Head of caudate nucleus (tissue), 42 donors: ENCODE measurements around the gene CLTB.

Experiments used
- DNase-seq, 42 donors: peaks; one replicate each; pipeline versions ENCODE4 v3.0.0 to v3.0.0-alpha.2; 2020 to 2021; ENCODE audit warnings: mixed read lengths in 7 of 42
- intact Hi-C: fragments of 100-400 bp; cut with DNase I; formaldehyde crosslinking; loops from one replicate; pipeline ENCODE4 v1.15.0; 2022

Gene CLTB

GRCh38 chr5:176432707-176433106 lies 16.4 kb upstream of the CLTB start:
- DNase-seq, result no peak
- intact Hi-C loops, result no loop called here

GRCh38 chr5:176429972-176430371 lies 13.6 kb upstream of the CLTB start:
- DNase-seq, result no peak
- intact Hi-C loops, result no loop called here

DNA sequence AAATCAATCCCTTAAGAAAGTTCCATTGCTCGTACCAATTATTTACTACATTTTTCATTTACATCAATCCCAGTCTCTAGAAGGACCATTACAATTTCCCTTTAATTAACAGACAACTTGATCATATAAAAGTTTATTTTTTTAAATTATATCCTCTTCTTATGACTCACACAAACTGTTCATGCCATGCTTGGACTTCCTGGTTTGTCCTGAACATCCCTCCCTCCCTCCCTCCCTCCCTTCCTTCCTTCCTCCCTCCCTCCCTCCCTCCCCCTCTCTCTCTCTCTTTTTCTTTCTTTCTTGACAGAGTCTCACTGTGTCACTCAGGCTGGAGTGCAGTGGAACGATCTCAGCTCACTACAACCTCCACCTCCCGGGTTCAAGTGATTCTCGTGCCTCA lies 11.6 kb upstream of the CLTB start:
- DNase-seq, result no peak
- intact Hi-C loops, result no loop called here

DNA sequence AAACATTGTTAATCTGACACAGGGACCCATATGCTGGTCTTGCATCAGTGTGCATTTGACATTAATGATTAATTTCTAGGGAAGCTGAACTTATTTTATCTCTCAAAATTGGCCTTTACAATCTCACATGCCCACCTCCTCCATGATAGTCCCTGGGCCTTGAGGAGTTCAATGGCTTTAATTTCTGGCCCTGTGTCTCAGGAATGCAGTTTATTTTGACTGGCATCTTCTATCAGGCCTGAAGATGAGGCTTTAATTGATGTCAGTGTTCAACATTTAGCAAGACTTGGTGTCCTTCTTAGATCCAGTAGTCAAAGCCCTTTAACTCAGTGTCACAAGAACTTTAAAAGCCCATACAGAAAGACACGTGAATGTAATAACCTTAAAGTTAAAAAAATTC lies 10.5 kb upstream of the CLTB start:
- DNase-seq, result no peak

GRCh38 chr5:176425791-176426190 lies 9.5 kb upstream of the CLTB start:
- DNase-seq, result no peak
- intact Hi-C loops, result no loop called here

More for the DNA sequence above, 10.5 kb upstream of the CLTB start:
- intact Hi-C loops, result no loop called here

GRCh38 chr5:176425138-176425537 lies 8.8 kb upstream of the CLTB start:
- DNase-seq, result no peak
- intact Hi-C loops, result no loop called here

- DNase-seq, result no peak
Observed at GRCh38 chr5:176424181-176424580, 7.8 kb upstream of the CLTB start.

DNA sequence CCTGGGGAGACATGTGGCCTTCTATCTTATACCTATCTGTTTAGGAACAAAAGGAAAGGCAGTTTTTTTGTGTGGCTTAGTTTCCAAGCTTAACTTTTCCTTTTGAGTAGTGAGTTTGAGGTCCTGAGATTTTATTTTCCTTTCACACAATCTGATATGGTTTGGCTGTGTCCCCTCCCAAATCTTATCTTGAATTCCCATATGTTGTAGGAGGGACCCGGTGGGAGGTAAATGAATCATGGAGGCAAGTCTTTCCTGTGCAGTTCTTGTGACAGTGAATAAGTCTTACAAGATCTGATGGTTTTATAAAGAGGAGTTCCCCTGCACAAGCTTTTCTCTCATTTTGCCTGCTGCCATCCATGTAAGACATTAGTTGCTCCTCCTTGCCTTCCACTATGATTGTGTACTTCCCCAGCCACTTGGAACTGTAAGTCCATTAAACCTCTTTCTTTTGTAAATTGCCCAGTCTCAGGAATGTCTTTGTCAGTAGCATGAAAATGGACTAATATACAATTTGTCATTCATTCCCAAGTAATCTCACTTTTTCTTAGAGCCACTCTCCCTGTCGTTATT lies 4.7 kb upstream of the CLTB start:
- DNase-seq, result no peak
- intact Hi-C loops, result no loop called here

More at GRCh38 chr5:176424181-176424580, 7.8 kb upstream of the CLTB start:
- intact Hi-C loops, result no loop called here

GRCh38 chr5:176420086-176420485 lies 3.7 kb upstream of the CLTB start:
- intact Hi-C loops, result no loop called here
- no peak for DNase-seq

- intact Hi-C loops, result loop anchor here (10.0 kb wide), 1 partner anchor 117 kb away; the partner anchor contains the start of gene RNF44
- no peak for DNase-seq
Observed at GRCh38 chr5:176418251-176418650, 1.9 kb upstream of the CLTB start.

DNA sequence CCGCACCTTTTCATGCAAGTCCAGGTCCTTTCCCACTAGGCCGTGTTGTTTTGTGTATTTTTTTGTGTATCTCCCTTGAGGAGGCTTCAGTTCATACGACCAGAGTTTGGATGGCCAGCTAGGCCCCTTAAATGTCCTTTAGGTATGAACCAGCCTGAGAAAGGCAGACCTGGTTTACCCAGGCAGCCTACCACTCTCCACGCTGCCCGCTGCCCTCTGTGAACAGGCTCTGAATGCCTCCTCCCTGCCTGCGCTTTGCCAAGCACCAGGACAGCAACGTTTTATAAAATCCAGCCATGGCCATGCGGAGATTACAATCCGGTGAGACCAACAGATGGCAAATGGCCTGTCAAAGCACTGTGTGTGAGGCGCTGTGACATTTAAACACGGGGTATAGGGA lies 626 bp upstream of the CLTB start:
- intact Hi-C loops, result loop anchor here (10.0 kb wide), 1 partner anchor 118 kb away; the partner anchor contains the start of gene RNF44
- peak in 1 of 42 donors; percentile 26 for DNase-seq

DNA sequence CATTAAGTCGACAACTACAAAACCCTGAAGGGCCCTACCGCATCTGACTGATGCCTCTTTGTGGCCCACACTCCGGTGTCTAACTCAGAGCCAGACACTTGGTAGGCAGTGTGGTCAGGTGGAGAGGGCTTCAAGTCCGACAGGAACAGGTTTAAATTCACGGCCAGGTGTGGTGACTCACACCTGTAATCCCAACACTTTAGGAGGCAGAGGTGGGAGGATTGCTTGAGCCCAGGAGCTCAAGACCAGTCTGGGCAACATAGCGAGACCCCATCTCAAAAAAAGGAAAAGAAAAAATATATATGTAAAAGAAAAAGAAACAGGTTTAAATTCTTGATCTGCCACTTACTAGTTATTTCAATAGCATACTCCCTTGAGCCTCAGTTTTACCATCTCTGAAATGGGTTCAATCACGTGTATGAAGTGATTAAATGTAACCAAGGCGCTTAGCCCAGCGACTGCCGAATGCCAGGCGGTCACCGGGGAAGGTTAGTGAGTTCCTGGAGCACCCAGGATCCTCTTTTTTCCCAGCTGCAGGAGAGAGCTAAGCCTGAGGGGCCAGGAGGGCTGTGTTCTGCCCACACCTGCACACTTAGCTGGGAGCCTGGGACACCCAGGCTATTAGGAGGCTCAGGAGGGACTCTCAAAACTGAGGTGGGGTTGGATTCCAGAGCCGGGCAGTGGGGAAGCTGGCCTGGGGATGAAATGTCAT lies 943 bp downstream of the CLTB start:
- DNase-seq, result peak in 1 of 42 donors; percentile 17
- intact Hi-C loops, result loop anchor here (2.0 to 10.0 kb wide), 2 partner anchors 23 to 119 kb away; partner anchors contain the start of gene RNF44

- no peak for DNase-seq
- intact Hi-C loops, result loop anchor here (2.0 to 10.0 kb wide), 2 partner anchors 22 to 120 kb away; partner anchors contain the start of gene RNF44
Observed at GRCh38 chr5:176414704-176415103, 1.6 kb downstream of the CLTB start.

GRCh38 chr5:176413709-176414191 lies 2.6 kb downstream of the CLTB start:
- no peak for DNase-seq
- intact Hi-C loops, result loop anchor here (2.0 to 10.0 kb wide), 2 partner anchors 21 to 121 kb away; partner anchors contain the start of gene RNF44

- peak in 1 of 42 donors; percentile 4 for DNase-seq
- intact Hi-C loops, result loop anchor here (10.0 kb wide), 1 partner anchor 122 kb away; the partner anchor contains the start of gene RNF44
Observed at GRCh38 chr5:176413255-176413565, 3.1 kb downstream of the CLTB start.

GRCh38 chr5:176412517-176413254 lies 3.7 kb downstream of the CLTB start:
- DNase-seq, result peak in 1 of 42 donors; percentile 4
- intact Hi-C loops, result loop anchor here (10.0 kb wide), 1 partner anchor 122 kb away; the partner anchor contains the start of gene RNF44

- DNase-seq, result peak in 1 of 42 donors; percentile 5
- intact Hi-C loops, result loop anchor here (10.0 kb wide), 1 partner anchor 124 kb away; the partner anchor contains the start of gene RNF44
Observed at GRCh38 chr5:176410486-176411180, 5.7 kb downstream of the CLTB start.

DNA sequence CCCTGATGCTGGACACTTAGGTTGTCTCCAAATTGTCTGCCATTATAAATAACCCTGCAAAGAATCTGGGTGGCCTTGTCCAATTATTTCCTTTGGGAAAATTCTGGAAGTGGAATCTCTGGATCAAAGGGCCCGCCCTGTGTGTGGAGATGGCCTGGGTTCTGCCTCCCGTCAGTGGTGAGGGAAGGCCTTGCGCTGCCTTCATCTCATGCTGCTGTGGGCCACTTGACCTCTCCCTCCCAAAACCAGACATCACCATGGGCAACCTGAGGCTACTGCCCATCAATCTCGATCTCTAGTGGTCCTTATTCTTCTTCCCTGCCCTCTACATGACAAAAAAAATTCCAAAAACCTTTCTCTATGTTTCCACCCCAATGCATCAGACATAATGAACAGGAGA lies 6.6 kb downstream of the CLTB start:
- intact Hi-C loops, result loop anchor here (10.0 kb wide), 1 partner anchor 125 kb away; the partner anchor contains the start of gene RNF44

DNA sequence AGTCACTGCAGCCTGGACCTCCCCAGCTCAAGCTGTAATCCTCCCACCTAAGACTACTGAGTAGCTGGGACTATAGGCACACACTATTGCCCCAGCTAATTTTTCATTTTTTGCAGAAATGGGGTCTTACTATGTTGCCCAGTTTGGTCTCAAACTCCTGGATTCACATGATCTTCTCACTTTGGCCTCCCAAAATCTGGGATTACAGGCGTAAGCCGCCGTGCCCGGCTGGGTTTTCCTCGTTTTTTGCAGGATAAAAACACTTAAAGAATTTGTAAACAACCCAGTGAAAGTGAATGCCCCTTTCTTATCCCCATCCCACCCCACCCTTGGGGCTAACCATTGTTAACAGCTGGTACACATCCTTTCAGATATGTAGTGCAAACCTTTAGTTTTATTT lies 7.7 kb downstream of the CLTB start:
- no peak for DNase-seq
- intact Hi-C loops, result no loop called here

More for the DNA sequence above, 6.6 kb downstream of the CLTB start:
- DNase-seq, result no peak
